Progenitor cell of endocrine pancreas (in vitro differentiated cells): Measurements from ENCODE around the gene EEPD1. TPM values are rescaled to one million over a fixed set of nuclear protein-coding genes. Genes with fewer than 3 reads are reported as not detected.
A peak's percentile ranks its signal among the peaks of the same experiment; 100 is the strongest.
"Not testable (repeated sequence)": the region's sequence is repeated elsewhere in the genome, so short reads cannot be mapped to it uniquely, and the experiment has no call there.

Experiments
- DNase-seq: peaks from one replicate; pipeline ENCODE4 v3.0.0; 2021; ENCODE audit warnings: low spot score; ENCODE audit not compliant: unreplicated experiment
- H3K27ac Mint-ChIP-seq: 2 replicates; pipeline ENCODE4 v1.8.0; 2021; ENCODE audit warnings: mild to moderate bottlenecking, moderate library complexity, mixed read lengths
- H3K27me3 Mint-ChIP-seq: 2 replicates; pipeline ENCODE4 v1.8.0; 2021; ENCODE audit warnings: mixed read lengths
- H3K36me3 Mint-ChIP-seq: 2 replicates; pipeline ENCODE4 v1.8.0; 2022; ENCODE audit warnings: mixed read lengths; ENCODE audit not compliant: insufficient read depth
- H3K4me1 Mint-ChIP-seq: 2 replicates; pipeline ENCODE4 v1.8.0; 2021; ENCODE audit warnings: low read depth, mixed read lengths
- H3K4me3 Mint-ChIP-seq: 2 replicates; pipeline ENCODE4 v1.8.0; 2021; ENCODE audit warnings: low read depth, mild to moderate bottlenecking, moderate library complexity, mixed read lengths
- H3K9me3 Mint-ChIP-seq: 2 replicates; pipeline ENCODE4 v1.8.0; 2021; ENCODE audit warnings: low read depth, mixed read lengths
- total RNA-seq: library from RNA; stranded (reverse); gene quantifications from 2 replicates; pipeline ENCODE4 v1.2.1, GENCODE V29; 2021
- TF ChIP-seq, protein P1 (sequence below): fragments of 200-600 bp; sonication (generic); IDR thresholded peaks from one replicate; pipeline ENCODE4 v1.5.0; 2021; ENCODE audit warnings: antibody characterized with exemption, mild to moderate bottlenecking; ENCODE audit not compliant: unreplicated experiment

EEPD1 gene
- total RNA-seq, 1 donor from 2014 or later: 10.6 TPM

DNA sequence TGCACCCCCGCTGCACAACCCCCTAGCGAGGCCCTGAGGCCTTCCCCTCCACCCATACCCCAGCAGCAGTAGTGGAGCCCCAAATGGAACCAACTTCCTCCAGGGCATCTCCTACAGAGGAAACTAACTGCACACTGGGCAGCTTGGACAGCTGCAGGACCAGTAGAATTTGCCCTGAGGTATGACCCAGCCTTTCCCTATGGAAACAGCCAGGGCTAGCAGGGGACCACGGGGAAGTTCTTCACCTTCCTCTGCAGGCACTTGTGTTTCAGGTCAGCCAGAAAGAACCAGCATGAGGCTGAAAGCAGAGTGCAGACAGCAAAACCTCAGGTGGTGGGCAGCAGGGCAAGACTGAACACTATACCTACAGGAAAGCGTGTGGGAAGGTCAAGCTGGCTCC, 5.7 kb upstream of the EEPD1 start:
- TF ChIP-seq, protein P1, sequence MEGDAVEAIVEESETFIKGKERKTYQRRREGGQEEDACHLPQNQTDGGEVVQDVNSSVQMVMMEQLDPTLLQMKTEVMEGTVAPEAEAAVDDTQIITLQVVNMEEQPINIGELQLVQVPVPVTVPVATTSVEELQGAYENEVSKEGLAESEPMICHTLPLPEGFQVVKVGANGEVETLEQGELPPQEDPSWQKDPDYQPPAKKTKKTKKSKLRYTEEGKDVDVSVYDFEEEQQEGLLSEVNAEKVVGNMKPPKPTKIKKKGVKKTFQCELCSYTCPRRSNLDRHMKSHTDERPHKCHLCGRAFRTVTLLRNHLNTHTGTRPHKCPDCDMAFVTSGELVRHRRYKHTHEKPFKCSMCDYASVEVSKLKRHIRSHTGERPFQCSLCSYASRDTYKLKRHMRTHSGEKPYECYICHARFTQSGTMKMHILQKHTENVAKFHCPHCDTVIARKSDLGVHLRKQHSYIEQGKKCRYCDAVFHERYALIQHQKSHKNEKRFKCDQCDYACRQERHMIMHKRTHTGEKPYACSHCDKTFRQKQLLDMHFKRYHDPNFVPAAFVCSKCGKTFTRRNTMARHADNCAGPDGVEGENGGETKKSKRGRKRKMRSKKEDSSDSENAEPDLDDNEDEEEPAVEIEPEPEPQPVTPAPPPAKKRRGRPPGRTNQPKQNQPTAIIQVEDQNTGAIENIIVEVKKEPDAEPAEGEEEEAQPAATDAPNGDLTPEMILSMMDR: no peak
- Mint-ChIP-seq H3K9me3 (no peaks in the 10 kb centered on the region), H3K27ac (no peak overlapping the region), H3K4me1 (peaks cover 4% of the 10 kb centered on the region), H3K36me3 (no peaks in the 10 kb centered on the region), H3K27me3 (peaks cover 4% of the 10 kb centered on the region), H3K4me3 (no peak overlapping the region)
- DNase-seq: no peak

DNA sequence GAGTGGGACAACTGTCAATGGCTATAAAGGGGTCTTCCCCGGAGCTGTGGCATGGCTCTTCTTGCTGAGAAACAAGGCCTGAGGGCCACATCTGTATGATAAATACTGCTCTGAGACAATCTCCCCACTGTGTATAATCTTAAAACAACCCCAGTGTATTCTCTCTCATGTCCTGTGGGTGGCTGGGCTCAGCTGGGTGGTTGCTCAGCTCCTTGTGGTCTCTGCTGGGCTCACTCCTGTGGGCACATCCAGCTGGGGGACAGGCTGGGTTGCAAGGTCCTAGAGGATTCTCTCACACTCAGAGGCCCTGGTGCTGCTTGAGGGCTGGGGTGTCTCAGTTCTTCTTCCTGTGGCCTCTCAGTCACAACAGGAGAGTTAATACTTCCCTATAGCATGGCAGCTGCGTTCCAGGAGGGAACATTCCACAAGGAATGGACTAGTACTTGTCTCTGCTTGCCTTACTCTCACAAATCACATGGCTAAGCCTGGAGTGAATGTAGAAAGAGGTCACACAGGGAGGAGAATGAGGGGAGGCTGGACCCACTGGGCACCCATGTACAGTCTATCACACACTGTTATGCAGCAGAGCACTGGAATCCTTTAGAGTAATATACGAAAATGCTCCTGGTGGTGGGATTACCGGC, 4.5 kb upstream of the EEPD1 start:
- no peaks in the 10 kb centered on the region for H3K9me3 Mint-ChIP-seq

DNA sequence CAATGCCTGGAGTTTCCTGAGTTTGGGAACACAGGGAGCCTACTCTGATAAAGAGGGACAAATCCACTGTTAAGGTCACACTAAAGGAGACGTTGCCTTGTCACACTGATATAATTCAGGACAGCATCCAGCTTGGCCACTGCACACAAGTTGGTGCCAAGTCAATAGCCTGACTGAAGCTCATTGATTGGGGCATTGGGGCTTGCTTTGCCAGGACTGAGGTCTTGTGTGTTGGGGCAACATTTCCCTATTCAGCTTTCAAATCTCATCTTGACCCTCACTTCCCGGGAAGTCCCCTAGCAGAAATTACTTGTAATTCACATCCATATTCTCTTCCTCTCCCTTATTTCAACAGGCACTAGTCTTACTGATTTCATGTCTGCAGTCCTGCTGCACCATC, 3.8 kb upstream of the EEPD1 start:
- not testable (repeated sequence) for H3K27ac Mint-ChIP-seq, H3K36me3 Mint-ChIP-seq

More for the DNA sequence above, 4.5 kb upstream of the EEPD1 start:
- Mint-ChIP-seq H3K4me3 (no peak overlapping the region), H3K4me1 (peaks cover 5% of the 10 kb centered on the region), H3K27ac (no peak overlapping the region), H3K36me3 (no peaks in the 10 kb centered on the region), H3K27me3 (peaks cover 4% of the 10 kb centered on the region)
- no peak for DNase-seq
- TF ChIP-seq, protein P1: no peak

DNA sequence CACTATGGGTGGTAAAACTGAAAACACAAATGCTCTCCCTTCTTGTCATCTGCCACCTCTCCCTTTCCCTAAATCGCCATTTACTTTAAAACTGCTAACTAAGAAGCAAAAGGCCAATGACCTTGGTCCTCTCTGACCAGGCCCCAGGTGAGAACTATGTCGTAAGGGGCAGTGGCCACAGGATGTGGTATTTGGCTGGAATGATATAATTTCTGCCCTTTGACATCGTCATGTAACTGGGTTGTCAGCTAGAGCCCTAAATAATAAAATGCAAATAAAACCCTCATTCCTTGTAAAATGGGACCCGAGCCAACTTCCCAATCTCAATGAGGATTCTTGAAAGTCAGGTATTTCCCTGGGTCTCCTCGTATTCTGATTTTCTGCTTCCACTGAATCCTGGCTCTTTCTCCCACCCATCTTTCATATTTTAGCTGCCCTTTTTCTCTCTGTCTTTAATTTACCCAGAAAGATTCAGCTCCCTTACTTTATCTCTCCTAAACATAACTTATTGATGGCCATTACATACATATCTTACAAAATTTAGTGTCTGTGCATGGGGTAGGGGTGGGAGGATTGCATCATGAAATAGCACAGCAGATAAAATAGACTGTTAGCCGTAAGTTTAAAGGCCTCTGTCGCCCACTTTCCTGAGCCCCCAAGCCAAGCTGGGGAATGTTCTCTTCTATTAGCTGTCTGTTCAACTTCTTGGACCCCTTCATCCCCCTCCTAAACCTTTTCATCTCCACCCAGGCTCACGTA, 3.2 kb upstream of the EEPD1 start:
- no peak overlapping the region for H3K27ac Mint-ChIP-seq
- DNase-seq: no peak
- H3K27me3 Mint-ChIP-seq: peaks cover 4% of the 10 kb centered on the region

More for the DNA sequence above, 3.8 kb upstream of the EEPD1 start:
- H3K9me3 Mint-ChIP-seq, H3K4me3 Mint-ChIP-seq, DNase-seq, H3K27me3 Mint-ChIP-seq: not testable (repeated sequence)
- H3K4me1 Mint-ChIP-seq: peaks cover 12% of the 10 kb centered on the region

DNA sequence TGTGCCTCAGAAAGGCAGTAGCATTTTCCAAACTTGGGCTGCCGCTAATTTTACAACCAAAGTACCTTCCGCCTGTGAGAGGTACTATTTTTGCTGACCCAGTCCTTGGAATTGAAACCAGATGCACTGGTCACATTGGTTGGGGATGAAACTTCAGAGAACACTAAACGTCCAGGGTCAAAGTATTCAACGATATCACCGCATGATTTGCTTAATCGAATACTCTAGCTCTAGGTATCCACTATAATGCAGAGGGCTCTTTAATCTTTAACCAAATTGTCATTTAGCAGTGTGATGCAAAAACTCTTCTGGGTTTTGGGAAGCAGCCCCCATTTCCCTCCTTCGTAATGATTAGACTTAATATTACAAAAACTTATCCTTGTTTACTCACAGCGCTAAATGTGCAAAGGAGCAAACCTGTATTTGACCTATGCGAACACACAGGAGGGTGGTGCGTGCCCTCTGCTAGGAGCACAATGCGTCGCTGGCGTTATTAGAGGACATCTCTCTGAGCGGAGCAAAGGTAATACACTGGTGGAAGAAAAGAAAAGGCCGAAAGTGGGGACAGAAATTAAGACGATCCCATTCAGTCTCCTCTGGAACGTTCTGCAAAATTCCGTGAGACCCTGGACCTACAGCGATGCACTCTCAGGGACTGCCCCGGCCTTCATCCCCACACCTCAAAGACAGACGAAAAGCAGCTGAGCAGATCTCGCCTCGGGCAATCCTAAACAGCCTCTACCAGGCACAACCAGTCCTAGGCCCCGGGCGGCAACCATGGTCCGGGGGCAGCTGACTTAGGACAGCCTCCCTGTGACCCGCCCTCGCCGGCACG, 916 bp upstream of the EEPD1 start:
- DNase-seq: no peak
- H3K4me3 Mint-ChIP-seq: peak overlapping the region; percentile 83
- H3K27ac Mint-ChIP-seq: peak overlapping the region; percentile 97
- H3K36me3 Mint-ChIP-seq: peaks cover 6% of the 10 kb centered on the region
- no peaks in the 10 kb centered on the region for H3K27me3 Mint-ChIP-seq
- TF ChIP-seq, protein P1: no peak
- H3K9me3 Mint-ChIP-seq: no peaks in the 10 kb centered on the region
- peaks cover 33% of the 10 kb centered on the region for H3K4me1 Mint-ChIP-seq

More for the DNA sequence above, 3.2 kb upstream of the EEPD1 start:
- no peaks in the 10 kb centered on the region for H3K9me3 Mint-ChIP-seq
- H3K4me3 Mint-ChIP-seq: no peak overlapping the region
- H3K36me3 Mint-ChIP-seq: peaks cover 2% of the 10 kb centered on the region
- peaks cover 14% of the 10 kb centered on the region for H3K4me1 Mint-ChIP-seq
- TF ChIP-seq, protein P1: no peak
